ENCODE data around the gene NPIPB6. TPM values are rescaled to one million over a fixed set of nuclear protein-coding genes. Genes with fewer than 3 reads are reported as not detected.

Gene NPIPB6
- total RNA-seq, 1 donor from 2014 or later: 8.7 TPM

GRCh38 chr16:28292731-28293600, 70.3 kb downstream of the NPIPB6 start:
- Mint-ChIP-seq H3K36me3 (peaks cover 3% of the 10 kb centered on the region), H3K4me1 (peaks cover 41% of the 10 kb centered on the region), H3K9me3 (no peaks in the 10 kb centered on the region), H3K27me3 (ENCODE audit: low read depth) (no peaks in the 10 kb centered on the region), H3K4me3 (peak overlapping the region; percentile 90), H3K27ac (peak overlapping the region; percentile 77)
- DNase-seq (ENCODE audit: low spot score in 2 of 2, unreplicated experiment in 2 of 2): peak; percentile 45 to 64
- TF ChIP-seq CTCF (IDR thresholded peaks at IDR 0.05; ENCODE audit: unreplicated experiment): no peak

Small RNAs within 50 kb of the gene (microRNA-seq; reads per million reads assigned to microRNA genes)
- gene MIR6862-1: not detected

Other genes starting within 250 kb of the NPIPB6 start
- gene XPO6, start 151.5 kb downstream of the NPIPB6 start, total RNA-seq: 111 to 118 TPM (median 115 TPM) in 3 replicates
- 50.1 to 51.9 TPM (median 51.4 TPM) in 3 replicates for gene SBK1, start 71.0 kb downstream of the NPIPB6 start, total RNA-seq
- gene EIF3CL, start 40.3 kb upstream of the NPIPB6 start, total RNA-seq: 73.8 to 99.7 TPM (median 91.5 TPM) in 3 replicates
- gene NPIPB7, start 108.8 kb upstream of the NPIPB6 start, total RNA-seq: 0.40 to 0.41 TPM in 2 of 3 replicates, not detected in the other
- gene CLN3, start 128.6 kb upstream of the NPIPB6 start, total RNA-seq: 30.8 to 31.5 TPM (median 30.9 TPM) in 3 replicates
- gene APOBR, start 131.1 kb upstream of the NPIPB6 start, total RNA-seq: 0.09 to 0.14 TPM in 2 of 3 replicates, not detected in the other
- not detected in 3 replicates for gene IL27, start 143.3 kb upstream of the NPIPB6 start, total RNA-seq
- gene NUPR1, start 175.5 kb upstream of the NPIPB6 start, total RNA-seq: 12.3 to 13.9 TPM (median 13.3 TPM) in 3 replicates
- gene SGF29, start 190.4 kb upstream of the NPIPB6 start, total RNA-seq: 21.6 to 27.2 TPM (median 24.7 TPM) in 3 replicates
- gene SULT1A2, start 233.5 kb upstream of the NPIPB6 start, total RNA-seq: 0.75 to 0.98 TPM (median 0.90 TPM) in 3 replicates
- 8.3 to 9.9 TPM (median 9.7 TPM) in 3 replicates for gene SULT1A1, start 246.5 kb upstream of the NPIPB6 start, total RNA-seq